SU-DHL-6 (cell line): ENCODE measurements around the gene DPP8.

Source experiments
- CTCF ChIP-seq: fragments of 200-600 bp; sonication (generic); IDR thresholded peaks from one replicate; pipeline ENCODE4 v1.5.1; 2017; ENCODE audit warnings: antibody characterized with exemption, mild to moderate bottlenecking, low read length, moderate library complexity; ENCODE audit not compliant: insufficient read depth, poor library complexity, severe bottlenecking
- EZH2phosphoT487 ChIP-seq: fragments of 200-600 bp; sonication (generic), shearing (Covaris generic); conservative IDR thresholded peaks from 2 replicates; pipeline ENCODE4 v1.6.1; 2018; ENCODE audit warnings: mild to moderate bottlenecking, antibody characterized with exemption, low read length, moderate library complexity, mixed read lengths

GRCh38 chr15:65529762-65530317 lies 12.4 kb upstream of the DPP8 start:
- TF ChIP-seq CTCF: no peak
- TF ChIP-seq EZH2phosphoT487: no peak
